HEK293 (cell line): Measurements from ENCODE around the gene SUPT3H.

Source experiments
- CTCF ChIP-seq: fragments of 450-650 bp; formaldehyde crosslinking; IDR thresholded peaks from 2 replicates; pipeline ENCODE4 v1.5.1; 2016; ENCODE audit warnings: missing biosample characterization, missing genetic modification characterization
- ZBTB11 ChIP-seq: fragments of 450-650 bp; formaldehyde crosslinking; conservative IDR thresholded peaks from 2 replicates; pipeline ENCODE4 v1.5.1; 2016; ENCODE audit warnings: low read depth, missing biosample characterization, missing genetic modification characterization

- TF ChIP-seq CTCF (tag by site-specific recombination) (no peak), ZBTB11 (tag by site-specific recombination) (no peak)
Measured at GRCh38 chr6:44787254-44787834, 590.4 kb downstream of the SUPT3H start.
